Cerebellar nuclear complex (tissue), 1 donor: Measurements from ENCODE around the gene SZRD1.

Experiments used
- DNase-seq, 2 experiments: peaks; one replicate each; lab custom pipeline; 2025; lab: John Stamatoyannopoulos, UW

Gene SZRD1

DNA sequence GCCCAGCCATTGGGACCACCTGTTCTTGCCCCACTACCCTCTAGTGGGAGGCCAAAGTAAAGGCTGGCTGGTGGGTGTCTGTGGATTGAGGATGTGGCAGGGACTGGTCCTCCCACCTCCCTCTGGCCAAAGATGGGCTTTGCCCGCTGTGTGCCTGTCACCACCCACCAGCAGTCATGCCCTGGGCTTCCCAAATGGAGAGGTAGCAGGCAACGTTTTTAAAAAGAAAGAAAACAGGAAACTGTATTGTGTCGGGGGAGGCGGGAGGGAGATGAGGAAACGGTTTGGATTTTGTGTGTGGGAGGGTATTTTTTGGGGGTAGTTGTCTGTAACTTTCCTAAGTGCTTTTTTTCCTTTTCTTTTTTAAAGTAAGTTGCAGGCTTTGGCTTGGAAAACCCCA is 30.1 kb downstream of the SZRD1 start:
- no peak for DNase-seq

- no peak for DNase-seq
Observed at GRCh38 chr1:16398371-16398953, 31.4 kb downstream of the SZRD1 start.

DNA sequence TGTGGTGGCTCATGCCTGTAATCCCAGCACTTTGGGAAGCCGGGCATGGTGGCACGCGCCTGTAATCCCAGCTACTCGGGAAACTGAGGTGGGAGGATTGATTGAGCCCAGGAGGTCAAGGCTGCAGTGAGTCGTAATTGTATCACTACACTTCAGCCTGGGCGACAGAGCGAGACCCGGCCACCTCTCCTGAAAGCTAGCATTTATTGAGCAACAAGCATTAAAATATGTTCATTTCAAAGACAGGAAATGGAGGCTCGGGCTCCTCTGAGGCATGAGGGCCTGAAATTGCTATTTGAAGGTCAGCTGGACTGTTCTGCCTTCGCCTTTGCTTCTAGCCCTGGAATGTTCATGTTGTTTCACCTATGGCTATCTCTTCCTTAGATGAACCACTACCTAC is 35.7 kb downstream of the SZRD1 start:
- DNase-seq = no peak

DNA sequence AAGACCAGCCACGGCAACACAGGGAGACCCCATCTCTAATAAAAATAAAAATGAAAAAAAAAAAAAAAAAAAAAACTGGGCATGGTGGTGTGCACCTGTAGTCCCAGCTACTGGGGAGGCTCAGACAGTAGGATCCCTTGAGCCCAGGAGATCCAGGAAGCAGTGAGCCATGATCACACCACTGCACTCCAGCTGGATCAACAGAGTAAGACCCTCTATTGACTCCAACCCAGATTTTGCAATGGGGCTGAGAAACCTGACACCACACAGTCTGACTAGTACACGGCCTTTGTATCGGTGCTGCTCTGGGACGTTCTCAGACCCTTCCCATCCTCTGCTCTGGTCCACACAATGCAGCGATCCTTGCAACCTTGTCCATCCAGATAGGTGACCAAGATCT is 38.4 kb downstream of the SZRD1 start:
- no peak for DNase-seq

- DNase-seq = no peak
Observed at GRCh38 chr1:16406868-16407267, 39.8 kb downstream of the SZRD1 start.

- no peak for DNase-seq
Observed at GRCh38 chr1:16409536-16410152, 42.6 kb downstream of the SZRD1 start.

DNA sequence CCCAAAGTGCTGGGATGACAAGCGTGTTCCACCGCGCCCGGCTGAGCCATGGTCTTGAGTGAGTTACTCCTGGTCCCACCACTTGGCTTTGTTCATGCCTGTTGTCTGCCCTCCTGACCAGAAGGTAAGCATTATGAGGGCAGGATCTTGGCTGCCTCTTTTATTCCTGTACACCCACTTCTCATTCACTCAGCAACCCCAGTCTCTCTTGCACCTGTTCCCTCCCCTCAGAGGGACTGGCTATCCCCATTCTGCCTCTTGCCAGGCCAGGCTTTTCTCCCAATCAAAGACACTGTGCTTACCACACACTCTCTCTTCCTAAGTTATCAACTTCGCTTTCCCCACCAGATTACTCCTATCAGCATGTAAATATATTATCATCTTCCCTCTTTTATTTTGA is 43.8 kb downstream of the SZRD1 start:
- no peak for DNase-seq

DNA sequence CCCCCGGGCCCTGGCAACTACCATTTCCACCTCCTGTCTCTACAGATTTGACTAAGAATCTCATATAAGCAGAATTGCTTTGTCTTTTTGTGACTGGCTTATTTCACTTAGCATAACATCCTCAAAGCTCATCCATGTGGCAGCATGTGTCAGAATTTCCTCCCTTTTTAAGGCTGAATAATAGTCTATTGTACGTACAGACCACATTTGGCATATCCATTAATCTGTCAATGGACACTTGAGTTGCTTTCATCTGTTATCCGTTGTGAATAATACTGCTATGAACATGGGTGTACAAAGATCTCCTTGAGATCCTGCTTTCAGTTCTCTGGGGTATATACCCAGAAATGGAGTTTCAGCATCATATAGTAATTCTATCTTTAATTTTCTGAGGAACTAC is 46.1 kb downstream of the SZRD1 start:
- DNase-seq = no peak

DNA sequence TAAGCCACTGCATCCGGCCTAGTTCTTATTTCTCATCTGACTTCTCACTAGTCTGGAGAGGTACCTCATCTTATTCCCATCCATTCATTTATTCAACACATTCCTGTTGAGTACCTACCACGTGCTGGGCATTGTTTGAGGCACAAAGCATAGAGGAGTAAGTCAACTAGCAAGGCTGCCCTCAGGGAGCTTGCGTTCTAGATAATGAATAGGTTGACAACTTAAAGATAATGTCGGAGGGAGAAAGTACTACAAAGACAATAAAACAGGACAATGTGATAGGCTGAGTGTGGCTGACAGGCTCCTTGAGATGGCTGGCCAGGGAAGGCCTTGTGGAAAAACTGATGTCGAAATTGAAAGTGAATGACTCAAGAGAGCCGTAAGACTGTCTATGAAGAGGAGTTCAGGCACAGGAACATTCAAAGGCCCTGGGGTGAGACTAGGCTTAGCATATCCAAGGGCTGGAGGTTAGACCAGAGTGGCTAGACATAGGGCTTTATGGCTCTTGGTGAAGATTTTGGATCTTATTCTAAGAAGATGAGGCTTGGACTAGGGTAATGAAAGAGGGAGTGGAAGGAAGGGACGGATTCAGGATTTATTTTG is 51.9 kb downstream of the SZRD1 start:
- no peak for DNase-seq

DNA sequence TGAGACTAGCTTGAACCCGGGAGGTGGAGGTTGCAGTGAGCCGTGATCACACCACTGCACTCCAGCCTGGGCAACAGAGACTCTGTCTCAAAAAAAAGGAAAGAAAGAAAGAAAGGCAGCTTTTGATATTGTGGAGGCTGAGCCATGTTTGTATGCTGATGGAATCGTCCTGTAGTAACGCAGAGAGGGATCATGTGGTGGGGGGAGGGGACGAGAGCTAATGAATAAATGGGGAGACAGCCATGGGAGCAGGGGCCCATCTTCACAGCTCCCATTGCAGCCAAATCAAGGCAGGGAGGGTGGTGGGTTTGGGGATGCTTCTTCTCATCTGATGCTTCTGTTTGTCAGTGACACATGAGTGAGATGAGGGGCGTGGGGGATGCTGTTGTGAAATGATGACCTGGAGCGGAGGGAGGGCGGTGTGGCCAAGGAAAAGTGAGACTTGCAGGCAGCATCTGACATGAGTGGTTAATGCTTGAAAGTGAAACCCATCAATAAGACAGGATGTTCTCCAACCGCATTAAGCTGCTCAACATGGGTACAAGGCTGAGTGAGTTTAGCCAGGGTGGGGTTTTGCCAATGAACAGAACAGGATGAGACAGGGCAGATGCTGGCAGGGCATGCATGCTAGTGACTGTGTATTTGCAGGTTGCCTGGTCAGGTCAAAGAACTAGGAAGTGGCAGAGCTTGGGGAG is 53.5 kb downstream of the SZRD1 start:
- no peak for DNase-seq

DNA sequence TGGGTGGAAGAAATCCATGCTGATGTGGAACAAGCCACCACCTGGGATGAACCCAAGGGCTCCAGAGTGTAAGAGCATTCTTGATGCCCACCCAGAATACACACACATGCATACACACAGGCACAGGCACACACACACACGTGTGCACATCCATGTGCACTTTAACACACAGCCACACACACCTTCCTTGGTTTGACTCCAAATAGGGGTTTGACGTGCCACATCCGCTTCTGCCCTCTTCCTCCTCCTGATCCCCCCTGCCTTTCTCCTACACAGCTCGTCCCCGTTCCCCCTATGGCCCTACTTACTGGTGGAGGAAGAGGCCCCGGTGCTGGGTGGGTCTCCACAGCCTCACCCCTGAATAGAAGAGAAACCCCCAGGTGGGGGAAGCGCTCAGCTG is 54.2 kb downstream of the SZRD1 start:
- no peak for DNase-seq

- no peak for DNase-seq
Observed at GRCh38 chr1:16422041-16422440, 55.0 kb downstream of the SZRD1 start.

- DNase-seq = no peak
Observed at GRCh38 chr1:16425125-16426025, 58.3 kb downstream of the SZRD1 start.

DNA sequence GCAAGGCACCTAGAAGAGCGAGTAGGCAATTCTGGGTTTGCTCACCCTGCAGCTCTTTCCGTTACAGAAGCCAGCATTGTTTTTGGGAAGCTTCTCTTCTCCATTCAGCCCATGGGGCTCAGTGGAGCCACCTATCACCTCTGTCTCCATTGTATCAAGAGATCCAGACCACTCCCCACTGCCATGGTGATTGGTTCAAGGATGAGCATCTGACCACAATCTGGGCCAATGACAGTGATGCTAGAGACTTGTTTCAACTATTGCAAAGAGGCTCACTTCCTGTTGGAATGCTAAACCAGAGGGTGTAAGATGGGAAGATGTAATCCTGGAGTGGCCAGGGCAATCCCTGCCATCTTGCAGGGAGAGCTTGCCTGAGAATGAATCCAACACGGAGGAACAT is 63.6 kb downstream of the SZRD1 start:
- no peak for DNase-seq

GRCh38 chr1:16433030-16433429 is 66.0 kb downstream of the SZRD1 start:
- no peak for DNase-seq

DNA sequence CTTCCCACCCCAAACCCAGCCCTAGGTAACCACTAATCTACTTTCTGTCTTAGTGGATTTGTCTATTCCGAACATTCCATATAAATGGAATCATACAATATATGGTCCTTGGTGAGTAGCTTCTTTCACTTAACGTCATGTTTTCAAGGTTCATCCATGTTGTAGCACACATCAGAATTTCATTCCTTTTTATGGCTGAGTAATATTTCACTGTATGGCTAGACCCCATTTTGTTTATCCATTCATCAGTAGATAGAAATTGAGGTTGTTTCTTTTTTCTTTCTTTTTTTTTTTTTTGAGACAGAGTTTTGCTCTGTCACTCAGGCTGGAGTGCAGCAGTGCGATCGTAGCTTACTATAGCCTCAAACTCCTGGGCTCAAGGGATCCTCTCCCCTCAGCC is 67.0 kb downstream of the SZRD1 start:
- DNase-seq = no peak

DNA sequence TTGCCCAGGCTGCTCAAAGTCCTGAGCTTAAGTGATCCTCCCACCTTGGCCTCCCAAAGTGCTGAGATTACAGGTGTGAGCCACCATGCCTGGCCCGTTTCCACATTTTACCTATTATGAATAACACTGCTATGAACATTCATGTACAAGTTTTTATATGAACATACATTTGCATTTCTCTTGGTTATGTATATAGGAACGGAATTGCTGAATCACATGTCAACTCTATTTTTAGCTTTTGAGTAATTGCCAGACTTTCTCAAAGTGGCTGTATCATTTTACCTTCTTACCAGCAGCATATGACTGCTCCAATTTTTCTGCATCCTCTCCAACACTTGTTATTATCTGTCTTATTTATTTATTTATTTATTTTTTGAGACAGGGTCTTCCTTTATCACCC is 67.5 kb downstream of the SZRD1 start:
- no peak for DNase-seq

DNA sequence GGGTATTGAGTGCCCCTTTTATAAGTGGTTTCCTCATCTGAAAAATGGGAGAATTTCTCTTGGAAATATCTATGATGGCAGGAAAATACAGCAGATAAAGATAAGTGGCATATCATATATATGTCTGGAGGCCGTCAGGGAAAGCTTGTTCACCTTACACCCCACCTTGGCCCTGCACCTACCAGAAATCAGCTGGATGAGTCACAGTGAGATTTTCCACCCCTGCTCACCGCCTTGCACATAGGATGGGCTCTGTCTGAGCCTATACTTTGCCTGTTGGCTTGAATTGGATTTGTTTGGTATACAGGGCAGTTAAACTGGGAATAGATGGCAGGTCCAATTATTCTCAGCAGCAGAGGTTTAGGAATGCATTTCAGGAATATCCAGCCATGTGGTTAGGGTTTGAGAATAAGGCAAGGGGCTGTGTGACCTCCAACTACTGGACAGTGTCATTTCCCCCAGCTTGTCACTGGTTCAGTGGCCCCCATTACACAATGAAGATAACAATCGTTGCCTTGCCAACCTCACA is 70.0 kb downstream of the SZRD1 start, which contains the start of gene SPATA21:
Gene SPATA21, minus strand, starts transcription at position 479 of the 529 bp plus-strand sequence. CDS start 6,053 bp downstream, outside the sequence.
- DNase-seq = no peak

GRCh38 chr1:16438516-16438915 is 71.5 kb downstream of the SZRD1 start:
- DNase-seq = no peak

DNA sequence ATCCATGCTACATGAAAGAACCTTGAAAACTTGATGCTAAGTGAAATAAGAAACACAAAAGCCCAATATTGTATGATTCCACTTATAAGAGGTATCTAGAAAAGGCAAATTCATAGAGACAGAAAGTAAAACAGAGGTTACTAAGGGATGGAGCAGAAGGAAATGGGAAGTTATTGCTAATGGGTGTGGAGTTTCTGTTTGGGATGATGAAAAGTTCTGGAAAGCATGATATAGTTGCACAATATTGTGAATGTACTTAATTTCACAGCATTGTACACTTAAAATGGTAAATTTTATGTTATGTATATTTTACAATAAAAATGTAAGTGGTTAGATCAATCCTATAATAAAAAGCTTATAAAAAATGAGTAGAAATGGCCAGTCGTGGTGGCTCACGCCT is 71.9 kb downstream of the SZRD1 start:
- DNase-seq = no peak

- no peak for DNase-seq
Observed at GRCh38 chr1:16440131-16440469, 73.1 kb downstream of the SZRD1 start.
